GM12801 (cell line): Measurements from ENCODE around the gene LCN6.

Source experiments
- CTCF ChIP-seq: IDR thresholded peaks from one replicate; pipeline ENCODE4 v1.5.1; 2011; ENCODE audit warnings: control low read depth; ENCODE audit not compliant: insufficient read length; ENCODE audit errors: extremely low read depth

The LCN6 gene

GRCh38 chr9:136762221-136762691 lies 13.9 kb upstream of the LCN6 start:
- TF ChIP-seq CTCF: no peak

- TF ChIP-seq CTCF: no peak
These were observed 13.2 kb upstream of the LCN6 start for GRCh38 chr9:136761545-136761981.

GRCh38 chr9:136760424-136760823 lies 12.1 kb upstream of the LCN6 start:
- TF ChIP-seq CTCF: no peak

GRCh38 chr9:136759436-136760325 lies 11.4 kb upstream of the LCN6 start:
- no peak for TF ChIP-seq CTCF

GRCh38 chr9:136759001-136759400 lies 10.7 kb upstream of the LCN6 start:
- TF ChIP-seq CTCF: no peak

- no peak for TF ChIP-seq CTCF
These were observed 9.4 kb upstream of the LCN6 start for GRCh38 chr9:136757751-136758140.

GRCh38 chr9:136757328-136757727 lies 9.0 kb upstream of the LCN6 start:
- TF ChIP-seq CTCF: no peak
